K562 (cell line): Measurements from ENCODE around the gene TNFRSF18. TPM values are rescaled to one million over a fixed set of nuclear protein-coding genes. Genes with fewer than 3 reads are reported as not detected.

Experiments used
- ATAC-seq: fragments of 200-7000 bp; cut with Tn5 transposase; 3 replicates; pipeline ENCODE4 v1.9.1; 2020; ENCODE audit warnings: moderate library complexity
- BruUV-seq: library from RNA; stranded (reverse); fragments of 400-500 nt; replicated peaks from 2 replicates; lab custom pipeline; 2021; lab: Mats Ljungman, UMichigan
- CTCF ChIA-PET: fragments of 300-600 bp; formaldehyde crosslinking; extraction: SDS; loops from one replicate; lab custom pipeline; 2021; ENCODE audit warnings: low intra/inter-chr PET ratio; lab: Yijun Ruan, JAX
- POLR2A ChIA-PET: fragments of 300-600, 350-650 bp; sonication (Branson Sonifier 250); formaldehyde crosslinking; extraction: SDS; loops from one replicate; lab custom pipeline; 2021; ENCODE audit warnings: antibody characterized with exemption, inconsistent platforms; lab: Yijun Ruan, JAX
- DNase-seq, 4 experiments: peaks; one replicate each; pipeline versions ENCODE4 v3.0.0 to v3.0.0-alpha.2; 2011 to 2018; ENCODE audit warnings: low spot score in 3 of 4, mixed read lengths in 3 of 4; ENCODE audit errors: extremely low read depth in 1 of 4
- FAIRE-seq: peaks from 2 replicates; lab custom pipeline; 2011; peaks lifted over from hg19 to GRCh38; lab: Jason Lieb, UNC
- H2AFZ ChIP-seq: 2 replicates; pipeline ENCODE4 v1.6.0; 2011; ENCODE audit warnings: low read depth, low read length, control low read depth, inconsistent platforms
- H3K27ac ChIP-seq: fragments of 200-600 bp; 3 replicates; pipeline ENCODE4 v1.8.0; 2011; ENCODE audit warnings: low read depth, mild to moderate bottlenecking, control low read depth, inconsistent platforms, low read length, moderate library complexity, mixed read lengths; ENCODE audit errors: extremely low read depth
- H3K27me3 ChIP-seq, 2 experiments: fragments of 300-600 bp in 1 of 2; 2 replicates in 1 of 2; 3 replicates in 1 of 2; pipeline versions ENCODE4 v1.6.0 to v1.8.0; 2011; ENCODE audit warnings: inconsistent platforms in 2 of 2, low read length in 2 of 2, mild to moderate bottlenecking in 1 of 2, mixed read lengths in 1 of 2, moderate library complexity in 1 of 2; ENCODE audit not compliant: control insufficient read depth in 2 of 2, insufficient read depth in 2 of 2
- H3K36me3 ChIP-seq: fragments of 300-600 bp; 3 replicates; pipeline ENCODE4 v1.8.0; 2011; ENCODE audit warnings: mild to moderate bottlenecking, low read length, inconsistent platforms; ENCODE audit not compliant: control insufficient read depth, insufficient read depth
- H3K4me1 ChIP-seq, 2 experiments: fragments of 200-600 bp in 1 of 2; replicated peaks in 1 of 2; 2 replicates in 1 of 2; 3 replicates in 1 of 2; pipeline versions ENCODE4 v1.5.1 to v1.8.0; 2011; ENCODE audit warnings: inconsistent platforms in 2 of 2, low read length in 2 of 2, mild to moderate bottlenecking in 1 of 2, mixed read lengths in 1 of 2, moderate library complexity in 1 of 2; ENCODE audit not compliant: control insufficient read depth in 2 of 2, insufficient read depth in 2 of 2
- H3K4me2 ChIP-seq: 2 replicates; pipeline ENCODE4 v1.6.1; 2011; ENCODE audit warnings: low read length, control low read depth, inconsistent platforms, mixed read lengths; ENCODE audit not compliant: insufficient read depth
- H3K4me3 ChIP-seq: fragments of 200-600 bp; sonication (generic), shearing (Covaris generic); 2 replicates; pipeline ENCODE4 v1.5.1; 2016; ENCODE audit warnings: control low read depth, inconsistent platforms
- H3K79me2 ChIP-seq: fragments of 200-600 bp; 3 replicates; pipeline ENCODE4 v1.8.0; 2011; ENCODE audit warnings: low read length, inconsistent platforms; ENCODE audit not compliant: control insufficient read depth, insufficient read depth
- H3K9ac ChIP-seq, 2 experiments: 2 replicates each; pipeline versions ENCODE4 v1.6.0 to v1.6.1; 2011; ENCODE audit warnings: low read depth in 2 of 2, low read length in 2 of 2, control low read depth in 1 of 2, inconsistent platforms in 1 of 2, mild to moderate bottlenecking in 1 of 2, mixed read lengths in 1 of 2; ENCODE audit not compliant: insufficient read depth in 1 of 2
- H3K9me1 ChIP-seq: one replicate; pipeline ENCODE4 v1.6.0; 2011; ENCODE audit warnings: inconsistent platforms, mild to moderate bottlenecking, low read length, moderate library complexity; ENCODE audit not compliant: control insufficient read depth, insufficient read depth
- H3K9me3 ChIP-seq: replicated peaks from 2 replicates; pipeline ENCODE4 v1.5.1; 2011; ENCODE audit warnings: low read depth, low read length, inconsistent platforms; ENCODE audit not compliant: control insufficient read depth, insufficient read depth
- H4K20me1 ChIP-seq: replicated peaks from 2 replicates; pipeline ENCODE4 v1.6.1; 2011; ENCODE audit warnings: low read length, inconsistent platforms, mixed read lengths; ENCODE audit not compliant: control insufficient read depth, insufficient read depth
- CBX3 ChIP-seq, 2 experiments: IDR thresholded peaks; 1 replicate in 1 of 2; 2 replicates in 1 of 2; pipeline ENCODE4 v1.6.1; 2012; ENCODE audit warnings: inconsistent platforms in 2 of 2, low read length in 2 of 2, borderline replicate concordance in 1 of 2, control low read depth in 1 of 2
- CREM ChIP-seq: IDR thresholded peaks from 2 replicates; pipeline ENCODE4 v1.6.1; 2014; ENCODE audit warnings: antibody characterized with exemption, low read depth
- POLR2G ChIP-seq: fragments of 200-400 bp; formaldehyde crosslinking; IDR thresholded peaks from 2 replicates; pipeline ENCODE4 v1.6.1; 2017; ENCODE audit warnings: low read depth, mild to moderate bottlenecking, antibody characterized with exemption, low read length, moderate library complexity
- ZBTB33 ChIP-seq: sonication (generic); formaldehyde crosslinking; IDR thresholded peaks from 2 replicates; pipeline ENCODE4 v1.8.1; 2023; ENCODE audit warnings: mild to moderate bottlenecking, missing genetic modification reagents
- ZNF165 ChIP-seq: fragments of 250-450 bp; sonication (Bioruptor Pico); IDR thresholded peaks from 2 replicates; pipeline ENCODE4 v1.4.0; 2020; ENCODE audit warnings: borderline replicate concordance
- WGBS: fragments of 100-300 bp; shearing (Covaris generic); methylation state at CpG from one replicate; pipeline ENCODE4 v1.1.6; 2016; ENCODE audit warnings: low coverage, mixed read lengths; ENCODE audit not compliant: insufficient coverage; ENCODE audit errors: missing lambda C conversion rate; 5-methylcytosine and 5-hydroxymethylcytosine counted together
- in situ Hi-C: fragments of 300-500 bp; cut with MboI; formaldehyde crosslinking; loops from 4 replicates; pipeline ENCODE4 v1.15.0; 2018; ENCODE audit warnings: inconsistent platforms, mixed read lengths
- intact Hi-C: fragments of 100-400 bp; cut with micrococcal nuclease; formaldehyde crosslinking; loops from 2 replicates; pipeline ENCODE4 v1.14.2; 2022
- polyA plus RNA-seq, 8 experiments: library from polyadenylated mRNA; depleted of rRNA in 4 of 8; stranded (reverse) in 5 of 8; unstranded in 3 of 8; fragments of >200 nt; fragmentation: Nextera tagmentation in 2 of 8; fragmentation: Illumina TruSeq in 1 of 8; extraction: Ambion mirVana in 2 of 8; extraction: Trizol in 1 of 8; gene quantifications; 2 replicates each; pipeline versions ENCODE4 v1.2.1 to v1.2.3, GENCODE V29; 2011 to 2014; ENCODE audit warnings: inconsistent platforms in 1 of 8, missing spikeins in 1 of 8
- total RNA-seq, 7 experiments: library from RNA; depleted of rRNA in 6 of 7; stranded (reverse); fragments of >200 nt in 6 of 7; fragmentation: Illumina TruSeq in 2 of 7; extraction: Trizol in 2 of 7; gene quantifications; 2 replicates each; pipeline versions ENCODE4 v1.2.1 to v1.2.3, GENCODE V29; 2011 to 2021; ENCODE audit warnings: low replicate concordance in 1 of 7

Gene TNFRSF18
- total and polyA plus RNA-seq, 9 of the 15 experiments (the other 6 are each of a cell fraction or from before 2014, with no cell fraction given) = 0.24 to 0.27 TPM; not detected in 7

GRCh38 chr1:1237874-1238701 is 31.7 kb upstream of the TNFRSF18 start:
- DNase-seq (no peak), FAIRE-seq (no peak), ATAC-seq (no peak; the same call in 2 of the 3 replicates)
- intact Hi-C loops = no loop called here
- no TSS peak for BruUV-seq
- Histone ChIP-seq H3K4me1 (peaks cover 0 to 94% of the 10 kb centered on the region in 2 experiments; a peak in 3 of 5 replicates), H4K20me1 (no peaks in the 10 kb centered on the region), H3K4me2 (no peak overlapping the region), H2AFZ (no peak overlapping the region), H3K9me3 (peaks cover 5% of the 10 kb centered on the region; the same call in 1 of the 2 replicates), H3K9ac (no peak overlapping the region), H3K4me3 (no peak overlapping the region), H3K27ac (no peak overlapping the region), H3K79me2 (peaks cover 20% of the 10 kb centered on the region), H3K27me3 (no peaks in the 10 kb centered on the region)
- 77% methylated on average over 44 of the region's 48 CpGs for WGBS
- POLR2A ChIA-PET = interaction anchor here (0.8 to 1.1 kb wide), 4 partner anchors 8 to 157 kb away, joined by 3 to 5 read pairs (median 4); no protein-coding TSS in a partner anchor
- TF ChIP-seq ZNF165 (CRISPR knock-in tag) = no peak
- TF ChIP-seq POLR2G = peak; percentile 61
- peak; percentile 69 for TF ChIP-seq ZBTB33 (CRISPR knock-in tag)
- no peak for TF ChIP-seq CBX3 (IDR thresholded peaks at IDR 0.05; ENCODE audit: borderline replicate concordance in 1 of 2, low read length in 2 of 2)
- TF ChIP-seq CREM = no peak
- TF ChIP-seq, all 486 proteins: peak for 2
- CTCF ChIA-PET = interaction anchor here (1.1 kb wide), 1 partner anchor 118 kb away, joined by 3 read pairs; no protein-coding TSS in a partner anchor
- in situ Hi-C loops = no loop called here
- Histone ChIP-seq H3K36me3 (peaks cover 12% of the 10 kb centered on the region; the same call in 1 of the 3 replicates), H3K9me1 (no peaks in the 10 kb centered on the region)
